A172 (cell line): ENCODE measurements around the gene THAP10. TPM values are rescaled to one million over a fixed set of nuclear protein-coding genes. Genes with fewer than 3 reads are reported as not detected.

Experiments
- DNase-seq: peaks from one replicate; pipeline ENCODE4 v3.0.0-alpha.2; 2015; ENCODE audit warnings: low spot score
- total RNA-seq: library from RNA; depleted of rRNA; stranded (reverse); fragments of >200 nt; shearing (Covaris generic); gene quantifications from 2 replicates; pipeline ENCODE4 v1.2.3, GENCODE V29; 2014; rRNA removed

The THAP10 gene
- total RNA-seq, 1 experiment from 2014 or later, result 11.0 TPM

- DNase-seq, result no peak
Measured at GRCh38 chr15:70853973-70854665, 38.1 kb downstream of the THAP10 start, which contains the start of gene LARP6. Gene LARP6 (minus strand): TSS chr15:70854157. CDS start chr15:70854088, 69 bp downstream.

GRCh38 chr15:70853318-70853972, 38.8 kb downstream of the THAP10 start:
- DNase-seq, result peak; percentile 46

GRCh38 chr15:70852501-70853317, 39.5 kb downstream of the THAP10 start:
- peak; percentile 40 for DNase-seq

- no peak for DNase-seq
Measured at GRCh38 chr15:70851889-70852288, 40.3 kb downstream of the THAP10 start.

GRCh38 chr15:70845602-70846360, 46.5 kb downstream of the THAP10 start:
- no peak for DNase-seq

GRCh38 chr15:70837476-70837875, 54.8 kb downstream of the THAP10 start:
- DNase-seq, result no peak

GRCh38 chr15:70835841-70836240, 56.4 kb downstream of the THAP10 start:
- no peak for DNase-seq

GRCh38 chr15:70835415-70835814, 56.8 kb downstream of the THAP10 start:
- DNase-seq, result no peak

GRCh38 chr15:70834999-70835398, 57.2 kb downstream of the THAP10 start:
- DNase-seq, result no peak

GRCh38 chr15:70833861-70834765, 58.1 kb downstream of the THAP10 start:
- peak; percentile 78 for DNase-seq

GRCh38 chr15:70833422-70833821, 58.8 kb downstream of the THAP10 start:
- no peak for DNase-seq

GRCh38 chr15:70832176-70832575, 60.1 kb downstream of the THAP10 start:
- no peak for DNase-seq

Other genes with a start within 250 kb of the THAP10 start
- gene UACA, start 128.9 kb downstream of the THAP10 start, total RNA-seq, result 16.8 and 18.6 TPM in 2 replicates
- gene LARP6, start 38.3 kb downstream of the THAP10 start, total RNA-seq, result 45.4 and 63.4 TPM in 2 replicates
- 14.2 and 16.4 TPM in 2 replicates for gene LRRC49, start 393 bp upstream of the THAP10 start, total RNA-seq
- 6.4 and 8.6 TPM in 2 replicates for gene THSD4, start 223.0 kb upstream of the THAP10 start, total RNA-seq